ENCODE measurements around the gene ATP11A. TPM values are rescaled to one million over a fixed set of nuclear protein-coding genes. Genes with fewer than 3 reads are reported as not detected.

Gene ATP11A
- total and polyA plus RNA-seq, 2 experiments from 2014 or later = 12.3 to 52.6 TPM

DNA sequence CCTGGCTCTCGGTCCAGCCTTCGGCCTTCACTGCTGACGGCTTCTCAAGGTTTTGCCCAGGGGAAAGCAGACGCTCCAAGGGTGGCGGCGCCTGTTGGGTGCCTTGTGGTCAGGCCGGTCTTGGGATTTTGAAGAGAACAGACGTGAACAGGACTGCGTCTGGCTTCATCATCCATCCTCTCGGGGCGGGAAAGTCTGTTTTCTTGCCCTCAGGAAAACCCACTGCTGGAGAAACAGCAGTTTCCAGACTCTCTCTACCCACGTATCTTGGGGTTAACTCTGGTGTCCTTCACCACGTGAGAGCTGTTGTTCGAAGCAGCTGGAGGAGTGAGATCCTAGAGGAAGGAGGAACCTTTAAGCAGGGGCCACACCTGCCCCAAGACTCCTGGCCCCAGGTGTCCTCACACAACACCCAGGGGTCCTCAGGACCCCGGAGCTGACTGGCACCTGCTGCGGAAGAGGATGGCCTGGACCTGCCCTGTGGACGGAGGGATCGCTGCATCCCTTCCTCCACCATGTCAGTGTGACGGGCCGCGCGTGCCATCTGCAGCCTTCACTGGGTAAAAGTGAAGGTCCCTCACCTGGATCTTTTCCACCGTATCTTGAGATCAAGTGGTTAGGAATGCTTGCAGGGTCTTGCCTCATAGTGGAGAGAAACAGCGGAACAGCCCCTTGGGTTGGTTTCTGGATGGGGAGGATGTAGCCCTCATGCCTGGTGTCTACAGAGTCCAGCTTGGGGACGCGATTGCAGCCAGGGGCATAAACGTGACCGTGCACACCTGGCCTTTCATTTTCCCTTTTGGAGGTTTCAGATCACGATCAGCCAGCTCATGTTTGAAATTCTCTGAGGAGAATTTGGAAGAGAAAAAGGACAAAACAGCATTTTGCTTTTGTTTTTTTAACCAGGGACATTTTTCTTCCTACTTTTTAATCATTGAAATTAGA lies 209.7 kb downstream of the ATP11A start:
- ATAC-seq (no peak), DNase-seq (ENCODE audit: low spot score) (no peak)
- Histone ChIP-seq H3K4me1 (ENCODE audit: insufficient read depth) (peaks cover 14% of the 10 kb centered on the region), H3F3A (replicated peaks; ENCODE audit: low read depth) (no peaks in the 10 kb centered on the region), H3K4me2 (no peak overlapping the region), H3K4me3 (no peak overlapping the region), H3K36me3 (ENCODE audit: insufficient read depth) (0 out of 2 replicates have a peak, but pooled peaks cover 2% of the 10 kb centered on the region), H3K27ac (ENCODE audit: low read depth) (no peak overlapping the region), H2AFZ (no peak overlapping the region), H3K9me2 (ENCODE audit: insufficient read depth) (no peaks in the 10 kb centered on the region), H3K27me3 (ENCODE audit: insufficient read depth) (no peaks in the 10 kb centered on the region), H3K79me2 (replicated peaks; ENCODE audit: insufficient read depth) (no peaks in the 10 kb centered on the region), H4K20me1 (replicated peaks; ENCODE audit: insufficient read depth) (no peaks in the 10 kb centered on the region; the same call in 1 of the 2 replicates)
- peaks cover 16% of the 10 kb centered on the region for H3K9me3 Mint-ChIP-seq
- no peak for TF ChIP-seq ZNF114 (CRISPR knock-in tag; IDR thresholded peaks at IDR 0.05)
- TF ChIP-seq, protein P1, sequence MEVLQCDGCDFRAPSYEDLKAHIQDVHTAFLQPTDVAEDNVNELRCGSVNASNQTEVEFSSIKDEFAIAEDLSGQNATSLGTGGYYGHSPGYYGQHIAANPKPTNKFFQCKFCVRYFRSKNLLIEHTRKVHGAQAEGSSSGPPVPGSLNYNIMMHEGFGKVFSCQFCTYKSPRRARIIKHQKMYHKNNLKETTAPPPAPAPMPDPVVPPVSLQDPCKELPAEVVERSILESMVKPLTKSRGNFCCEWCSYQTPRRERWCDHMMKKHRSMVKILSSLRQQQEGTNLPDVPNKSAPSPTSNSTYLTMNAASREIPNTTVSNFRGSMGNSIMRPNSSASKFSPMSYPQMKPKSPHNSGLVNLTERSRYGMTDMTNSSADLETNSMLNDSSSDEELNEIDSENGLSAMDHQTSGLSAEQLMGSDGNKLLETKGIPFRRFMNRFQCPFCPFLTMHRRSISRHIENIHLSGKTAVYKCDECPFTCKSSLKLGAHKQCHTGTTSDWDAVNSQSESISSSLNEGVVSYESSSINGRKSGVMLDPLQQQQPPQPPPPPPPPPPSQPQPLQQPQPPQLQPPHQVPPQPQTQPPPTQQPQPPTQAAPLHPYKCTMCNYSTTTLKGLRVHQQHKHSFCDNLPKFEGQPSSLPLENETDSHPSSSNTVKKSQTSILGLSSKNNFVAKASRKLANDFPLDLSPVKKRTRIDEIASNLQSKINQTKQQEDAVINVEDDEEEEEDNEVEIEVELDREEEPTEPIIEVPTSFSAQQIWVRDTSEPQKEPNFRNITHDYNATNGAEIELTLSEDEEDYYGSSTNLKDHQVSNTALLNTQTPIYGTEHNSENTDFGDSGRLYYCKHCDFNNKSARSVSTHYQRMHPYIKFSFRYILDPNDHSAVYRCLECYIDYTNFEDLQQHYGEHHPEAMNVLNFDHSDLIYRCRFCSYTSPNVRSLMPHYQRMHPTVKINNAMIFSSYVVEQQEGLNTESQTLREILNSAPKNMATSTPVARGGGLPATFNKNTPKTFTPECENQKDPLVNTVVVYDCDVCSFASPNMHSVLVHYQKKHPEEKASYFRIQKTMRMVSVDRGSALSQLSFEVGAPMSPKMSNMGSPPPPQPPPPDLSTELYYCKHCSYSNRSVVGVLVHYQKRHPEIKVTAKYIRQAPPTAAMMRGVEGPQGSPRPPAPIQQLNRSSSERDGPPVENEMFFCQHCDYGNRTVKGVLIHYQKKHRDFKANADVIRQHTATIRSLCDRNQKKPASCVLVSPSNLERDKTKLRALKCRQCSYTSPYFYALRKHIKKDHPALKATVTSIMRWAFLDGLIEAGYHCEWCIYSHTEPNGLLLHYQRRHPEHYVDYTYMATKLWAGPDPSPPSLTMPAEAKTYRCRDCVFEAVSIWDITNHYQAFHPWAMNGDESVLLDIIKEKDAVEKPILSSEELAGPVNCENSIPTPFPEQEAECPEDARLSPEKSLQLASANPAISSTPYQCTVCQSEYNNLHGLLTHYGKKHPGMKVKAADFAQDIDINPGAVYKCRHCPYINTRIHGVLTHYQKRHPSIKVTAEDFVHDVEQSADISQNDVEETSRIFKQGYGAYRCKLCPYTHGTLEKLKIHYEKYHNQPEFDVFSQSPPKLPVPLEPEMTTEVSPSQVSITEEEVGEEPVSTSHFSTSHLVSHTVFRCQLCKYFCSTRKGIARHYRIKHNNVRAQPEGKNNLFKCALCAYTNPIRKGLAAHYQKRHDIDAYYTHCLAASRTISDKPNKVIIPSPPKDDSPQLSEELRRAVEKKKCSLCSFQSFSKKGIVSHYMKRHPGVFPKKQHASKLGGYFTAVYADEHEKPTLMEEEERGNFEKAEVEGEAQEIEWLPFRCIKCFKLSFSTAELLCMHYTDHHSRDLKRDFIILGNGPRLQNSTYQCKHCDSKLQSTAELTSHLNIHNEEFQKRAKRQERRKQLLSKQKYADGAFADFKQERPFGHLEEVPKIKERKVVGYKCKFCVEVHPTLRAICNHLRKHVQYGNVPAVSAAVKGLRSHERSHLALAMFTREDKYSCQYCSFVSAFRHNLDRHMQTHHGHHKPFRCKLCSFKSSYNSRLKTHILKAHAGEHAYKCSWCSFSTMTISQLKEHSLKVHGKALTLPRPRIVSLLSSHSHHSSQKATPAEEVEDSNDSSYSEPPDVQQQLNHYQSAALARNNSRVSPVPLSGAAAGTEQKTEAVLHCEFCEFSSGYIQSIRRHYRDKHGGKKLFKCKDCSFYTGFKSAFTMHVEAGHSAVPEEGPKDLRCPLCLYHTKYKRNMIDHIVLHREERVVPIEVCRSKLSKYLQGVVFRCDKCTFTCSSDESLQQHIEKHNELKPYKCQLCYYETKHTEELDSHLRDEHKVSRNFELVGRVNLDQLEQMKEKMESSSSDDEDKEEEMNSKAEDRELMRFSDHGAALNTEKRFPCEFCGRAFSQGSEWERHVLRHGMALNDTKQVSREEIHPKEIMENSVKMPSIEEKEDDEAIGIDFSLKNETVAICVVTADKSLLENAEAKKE (CRISPR knock-in tag; IDR thresholded peaks at IDR 0.05) = no peak
- TF ChIP-seq REST (IDR thresholded peaks at IDR 0.05; ENCODE audit: unreplicated experiment) = no peak
- no peak for TF ChIP-seq CTCF (conservative IDR thresholded peaks at IDR 0.05; ENCODE audit: low read depth in 2 of 2)
- no peak for TF ChIP-seq CREB1 (CRISPR knock-in tag; IDR thresholded peaks at IDR 0.05; ENCODE audit: low read depth)
- no peak for TF ChIP-seq NANOG (IDR thresholded peaks at IDR 0.05; ENCODE audit: borderline replicate concordance)
- no peak overlapping the region for H3K4me3 Mint-ChIP-seq
- peaks cover 32% of the 10 kb centered on the region for H3K36me3 Mint-ChIP-seq (ENCODE audit: low read depth)
- H3K27ac Mint-ChIP-seq = no peak overlapping the region; the same call in 1 of the 2 replicates
- peaks cover 47% of the 10 kb centered on the region for H3K4me1 Mint-ChIP-seq
- H3K27me3 Mint-ChIP-seq (ENCODE audit: insufficient read depth, low read depth, poor library complexity) = peaks cover 12% of the 10 kb centered on the region

Measured in GM23338 (cell line).